ENCODE data around the gene ZNF80.
"Not testable (repeated sequence)": the region's sequence is repeated elsewhere in the genome, so short reads cannot be mapped to it uniquely, and the experiment has no call there.

Gene ZNF80

GRCh38 chr3:114241262-114241661 is 3.9 kb upstream of the ZNF80 start:
- TF ChIP-seq CTCF (IDR thresholded peaks at IDR 0.05; ENCODE audit: insufficient read depth, low read length, missing control alignments): no peak
- ChIA-PET POLR2A (no interaction called here), CTCF (no interaction called here)
- no peak overlapping the region for H3K4me3 ChIP-seq (ENCODE audit: low read depth, low read length)
- DNase-seq (ENCODE audit: low read depth, low spot score): no peak

GRCh38 chr3:114238146-114238785 is 888 bp upstream of the ZNF80 start:
- POLR2A ChIA-PET; CTCF ChIA-PET; H3K4me3 ChIP-seq (ENCODE audit: low read depth, low read length); DNase-seq (ENCODE audit: low read depth, low spot score): not testable (repeated sequence)

- TF ChIP-seq CTCF (IDR thresholded peaks at IDR 0.05; ENCODE audit: insufficient read depth, low read length, missing control alignments): no peak
- no peak for DNase-seq (ENCODE audit: low read depth, low spot score)
- H3K4me3 ChIP-seq (ENCODE audit: low read depth, low read length): no peak overlapping the region
- POLR2A ChIA-PET: no interaction called here
- CTCF ChIA-PET: no interaction called here
Observed at GRCh38 chr3:114235431-114235830, 1.9 kb downstream of the ZNF80 start.

- H3K4me3 ChIP-seq (ENCODE audit: low read depth, low read length): no peak overlapping the region
- no peak for DNase-seq (ENCODE audit: low read depth, low spot score)
- POLR2A ChIA-PET: no interaction called here
- CTCF ChIA-PET: no interaction called here
- no peak for TF ChIP-seq CTCF (IDR thresholded peaks at IDR 0.05; ENCODE audit: insufficient read depth, low read length, missing control alignments)
Observed at GRCh38 chr3:114234745-114235144, 2.6 kb downstream of the ZNF80 start.

GRCh38 chr3:114231616-114232015 is 5.8 kb downstream of the ZNF80 start:
- CTCF ChIA-PET: no interaction called here
- POLR2A ChIA-PET: no interaction called here
- DNase-seq (ENCODE audit: low read depth, low spot score): no peak
- TF ChIP-seq CTCF (IDR thresholded peaks at IDR 0.05; ENCODE audit: insufficient read depth, low read length, missing control alignments): no peak
- H3K4me3 ChIP-seq (ENCODE audit: low read depth, low read length): no peak overlapping the region

GRCh38 chr3:114227076-114227475 is 10.3 kb downstream of the ZNF80 start:
- no peak overlapping the region for H3K4me3 ChIP-seq (ENCODE audit: low read depth, low read length)
- no peak for DNase-seq (ENCODE audit: low read depth, low spot score)
- no peak for TF ChIP-seq CTCF (IDR thresholded peaks at IDR 0.05; ENCODE audit: insufficient read depth, low read length, missing control alignments)
- ChIA-PET CTCF (interaction anchor here (1.2 to 1.7 kb wide), 2 partner anchors 22 to 64 kb away, joined by 3 read pairs; no protein-coding TSS in a partner anchor), POLR2A (no interaction called here)

- no peak for DNase-seq (ENCODE audit: low read depth, low spot score)
- ChIA-PET POLR2A (no interaction called here), CTCF (no interaction called here)
- TF ChIP-seq CTCF (IDR thresholded peaks at IDR 0.05; ENCODE audit: insufficient read depth, low read length, missing control alignments): no peak
- no peak overlapping the region for H3K4me3 ChIP-seq (ENCODE audit: low read depth, low read length)
Observed at GRCh38 chr3:114226313-114226712, 11.1 kb downstream of the ZNF80 start.
